ENCODE measurements around the gene C17orf107.

Gene C17orf107

DNA sequence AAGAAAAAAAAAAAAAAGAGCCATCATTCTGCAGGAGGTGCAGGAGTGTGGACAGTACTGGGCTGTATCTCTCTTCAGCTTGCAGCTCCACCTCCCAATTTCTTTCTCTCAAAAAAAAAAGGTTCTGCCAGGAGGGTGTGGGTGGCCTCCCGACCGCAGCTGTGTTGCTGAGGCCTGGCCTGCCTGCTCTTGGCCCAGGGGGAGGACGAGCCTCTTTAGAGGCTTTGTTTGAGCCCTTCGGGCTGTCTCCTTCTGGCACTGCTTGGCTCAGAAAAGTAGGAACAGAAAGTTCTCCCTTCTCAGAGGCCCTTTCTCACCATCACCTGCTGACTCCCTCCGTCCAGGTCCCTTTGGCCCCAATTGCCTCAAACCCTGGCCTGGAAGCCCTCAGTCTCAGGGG is 22.2 kb upstream of the C17orf107 start:
- DNase-seq (ENCODE audit: low spot score) = no peak

DNA sequence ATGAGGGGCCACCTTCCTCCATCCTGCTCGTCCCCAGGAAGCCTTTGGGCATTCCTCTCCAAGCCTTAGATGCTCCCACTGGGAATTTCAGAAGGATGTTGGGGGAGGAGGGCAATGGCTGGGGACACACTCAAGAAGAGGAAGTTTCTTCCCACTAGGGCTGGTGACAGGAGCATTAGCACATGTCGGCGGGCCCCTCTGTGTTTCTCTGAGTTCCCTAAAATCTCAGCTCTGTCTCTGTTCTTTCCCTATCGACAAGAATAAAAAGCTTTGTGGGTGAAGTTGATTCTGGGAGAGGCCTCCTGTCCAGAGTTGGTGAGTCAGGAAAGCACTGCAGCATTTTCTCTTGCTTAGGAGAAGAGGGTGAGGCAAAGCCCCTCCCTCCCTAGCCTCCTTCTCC is 19.7 kb upstream of the C17orf107 start:
- DNase-seq (ENCODE audit: low spot score) = no peak

DNA sequence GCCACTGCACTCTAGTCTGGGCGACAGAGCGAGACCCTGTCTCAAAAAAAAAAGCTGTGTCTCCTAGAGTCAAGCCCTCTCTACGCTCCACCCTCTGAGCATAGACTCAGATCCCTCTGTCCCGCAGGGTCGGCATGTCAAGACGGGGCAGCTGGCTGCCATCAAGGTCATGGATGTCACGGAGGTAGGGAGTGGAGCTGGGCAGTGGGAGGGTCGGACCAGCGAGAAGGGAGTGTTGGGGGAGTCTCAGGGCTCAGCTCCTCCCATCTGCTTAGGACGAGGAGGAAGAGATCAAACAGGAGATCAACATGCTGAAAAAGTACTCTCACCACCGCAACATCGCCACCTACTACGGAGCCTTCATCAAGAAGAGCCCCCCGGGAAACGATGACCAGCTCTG is 18.5 kb upstream of the C17orf107 start:
- DNase-seq (ENCODE audit: low spot score) = no peak

DNA sequence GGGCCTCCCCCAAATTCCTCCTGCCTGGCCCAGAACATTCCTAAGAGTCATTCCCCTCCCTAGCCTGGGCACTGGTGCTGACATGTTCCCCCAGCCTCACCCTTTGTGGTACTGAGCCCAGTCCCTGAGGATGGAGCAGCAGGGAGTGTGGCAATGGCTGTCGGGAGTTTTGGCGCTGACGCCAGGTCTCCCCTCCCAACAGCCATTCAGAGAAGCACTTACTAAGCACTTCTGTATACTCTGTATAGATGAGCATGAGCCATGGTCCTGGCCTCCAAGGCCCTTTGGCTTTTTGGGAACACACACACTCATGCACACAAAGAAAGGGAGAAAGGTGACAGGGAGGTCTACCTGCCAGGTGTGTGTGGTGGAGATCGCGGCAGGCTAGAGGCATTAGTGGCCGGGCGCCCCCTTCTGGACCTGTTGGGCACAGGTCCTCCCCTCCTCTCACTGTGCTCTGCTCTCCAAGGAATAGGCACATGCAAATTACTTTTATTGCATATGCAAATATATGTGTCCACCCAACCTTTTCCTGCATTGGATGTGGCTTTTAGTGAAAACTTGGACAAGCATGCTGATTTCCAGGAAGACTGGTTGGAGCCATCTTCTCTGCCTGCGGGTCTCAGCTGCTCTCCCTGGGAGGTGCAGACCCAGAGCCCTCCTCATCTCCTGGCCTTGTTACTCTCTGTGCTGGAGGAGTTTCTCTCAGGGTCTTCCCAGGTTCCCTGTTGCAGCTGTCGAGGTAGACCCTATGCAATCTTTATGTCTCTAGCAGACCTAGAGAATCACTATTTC is 17.4 kb upstream of the C17orf107 start:
- peak; percentile 49 for DNase-seq (ENCODE audit: low spot score)

DNA sequence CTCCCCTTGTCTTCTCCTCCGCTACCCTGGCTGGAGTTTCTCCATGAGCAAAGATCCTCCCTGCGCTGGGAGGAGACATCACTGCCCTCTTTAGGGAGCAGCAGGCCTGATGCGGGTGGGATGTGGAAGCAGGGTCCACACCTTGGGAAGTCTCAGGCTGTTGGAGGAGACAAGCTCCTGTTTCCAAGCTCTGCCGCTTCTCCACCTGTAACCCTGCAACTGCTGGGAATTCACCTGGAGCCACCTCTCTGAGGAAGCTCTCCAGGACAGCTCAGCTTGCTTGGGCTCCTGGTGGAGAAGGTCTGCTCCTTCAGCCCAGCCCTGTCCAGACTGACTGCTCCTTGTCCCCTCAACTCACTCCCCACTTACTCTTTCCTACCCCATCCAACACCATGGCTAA is 14.8 kb upstream of the C17orf107 start:
- DNase-seq (ENCODE audit: low spot score) = no peak

DNA sequence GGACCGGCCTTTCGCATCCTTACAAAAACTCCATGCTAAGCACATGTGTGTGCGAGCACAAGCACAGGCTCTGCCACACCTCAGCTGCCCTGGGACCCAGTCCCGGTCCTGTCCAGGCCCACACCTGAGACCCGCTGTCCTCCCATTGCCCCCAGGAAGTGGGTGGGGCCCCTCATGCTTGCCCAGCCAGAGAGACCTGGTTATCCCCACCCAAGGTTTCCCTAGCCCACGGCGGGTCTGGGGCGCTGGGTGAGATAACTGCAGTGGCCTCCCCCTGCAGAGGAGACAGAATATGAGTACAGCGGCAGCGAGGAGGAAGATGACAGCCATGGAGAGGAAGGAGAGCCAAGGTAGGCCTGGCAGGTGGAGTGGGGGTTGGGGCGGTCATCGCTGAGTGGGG is 12.5 kb upstream of the C17orf107 start:
- DNase-seq (ENCODE audit: low spot score) = no peak

DNA sequence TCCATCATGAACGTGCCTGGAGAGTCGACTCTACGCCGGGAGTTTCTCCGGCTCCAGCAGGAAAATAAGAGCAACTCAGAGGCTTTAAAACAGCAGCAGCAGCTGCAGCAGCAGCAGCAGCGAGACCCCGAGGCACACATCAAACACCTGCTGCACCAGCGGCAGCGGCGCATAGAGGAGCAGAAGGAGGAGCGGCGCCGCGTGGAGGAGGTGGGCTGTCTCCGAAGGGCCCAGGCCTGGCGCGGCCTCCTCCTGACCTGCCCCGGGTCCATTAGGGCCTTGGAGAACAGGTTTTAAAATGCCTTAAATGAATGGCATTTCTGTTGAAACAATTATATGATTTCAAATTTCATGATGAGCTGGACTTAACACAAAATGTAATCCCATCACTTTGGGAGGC is 11.8 kb upstream of the C17orf107 start:
- no peak for DNase-seq (ENCODE audit: low spot score)

DNA sequence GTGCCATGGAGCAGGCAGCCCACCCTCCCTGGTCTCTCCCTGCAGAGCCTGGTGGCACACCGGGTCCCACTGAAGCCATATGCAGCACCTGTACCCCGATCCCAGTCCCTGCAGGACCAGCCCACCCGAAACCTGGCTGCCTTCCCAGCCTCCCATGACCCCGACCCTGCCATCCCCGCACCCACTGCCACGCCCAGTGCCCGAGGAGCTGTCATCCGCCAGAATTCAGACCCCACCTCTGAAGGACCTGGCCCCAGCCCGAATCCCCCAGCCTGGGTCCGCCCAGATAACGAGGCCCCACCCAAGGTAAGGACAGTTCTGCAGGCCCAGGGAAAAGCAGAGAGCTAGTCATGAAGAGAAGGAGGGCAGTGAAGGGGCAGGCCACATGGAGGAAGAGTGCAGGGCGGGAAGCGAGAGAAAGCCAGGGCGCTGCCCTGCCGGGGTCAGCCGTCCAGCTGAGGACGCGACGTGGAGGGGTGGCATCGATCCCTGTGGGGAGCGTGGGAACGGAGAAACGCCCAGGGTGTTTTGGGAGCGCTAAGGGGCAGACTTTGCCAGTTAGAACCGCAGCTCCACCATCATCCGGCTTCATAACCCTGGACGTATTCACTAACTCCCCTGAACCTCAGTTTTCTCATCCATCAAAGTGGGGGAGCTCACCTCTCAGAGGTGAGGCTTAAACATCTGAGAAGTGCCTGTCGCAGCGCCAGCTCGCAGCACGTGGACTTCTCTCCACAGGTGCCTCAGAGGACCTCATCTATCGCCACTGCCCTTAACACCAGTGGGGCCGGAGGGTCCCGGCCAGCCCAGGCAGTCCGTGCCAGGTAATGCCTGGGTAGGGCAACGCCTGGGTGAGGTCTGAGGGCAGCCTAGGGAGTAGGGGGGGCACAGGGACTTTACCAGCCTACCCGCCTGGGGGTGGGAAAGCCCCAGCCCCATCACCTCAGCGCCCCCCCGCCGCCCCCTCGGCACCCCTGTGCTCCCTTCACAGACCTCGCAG is 7.6 kb upstream of the C17orf107 start:
- no peak for DNase-seq (ENCODE audit: low spot score)

DNA sequence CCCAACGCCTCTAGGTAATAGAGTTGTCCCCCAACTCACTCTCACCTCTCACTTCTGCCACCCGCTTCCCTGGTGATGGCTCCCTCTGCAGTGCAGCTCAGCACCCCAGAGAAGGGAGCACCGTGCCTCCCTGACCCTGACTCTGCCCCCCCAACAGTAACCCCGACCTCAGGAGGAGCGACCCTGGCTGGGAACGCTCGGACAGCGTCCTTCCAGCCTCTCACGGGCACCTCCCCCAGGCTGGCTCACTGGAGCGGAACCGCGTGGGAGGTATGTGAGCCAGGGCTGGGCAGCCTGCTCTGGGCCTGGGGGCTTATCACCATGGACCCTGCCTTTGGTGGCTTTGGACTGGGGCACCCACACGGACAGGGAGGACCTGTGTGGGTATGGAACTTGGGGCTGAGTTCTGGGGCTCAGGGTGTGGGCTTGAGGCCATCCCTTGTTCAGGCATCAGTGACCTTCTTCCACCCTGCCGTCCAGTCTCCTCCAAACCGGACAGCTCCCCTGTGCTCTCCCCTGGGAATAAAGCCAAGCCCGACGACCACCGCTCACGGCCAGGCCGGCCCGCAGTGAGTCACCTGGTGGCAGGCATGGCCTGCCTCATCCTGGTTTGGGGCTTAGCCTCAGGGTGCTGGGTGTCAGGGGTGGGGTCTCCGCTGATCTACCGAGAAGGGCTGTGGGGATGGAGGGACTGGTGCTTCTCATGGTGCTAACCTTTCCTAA is 6.7 kb upstream of the C17orf107 start:
- no peak for DNase-seq (ENCODE audit: low spot score)

DNA sequence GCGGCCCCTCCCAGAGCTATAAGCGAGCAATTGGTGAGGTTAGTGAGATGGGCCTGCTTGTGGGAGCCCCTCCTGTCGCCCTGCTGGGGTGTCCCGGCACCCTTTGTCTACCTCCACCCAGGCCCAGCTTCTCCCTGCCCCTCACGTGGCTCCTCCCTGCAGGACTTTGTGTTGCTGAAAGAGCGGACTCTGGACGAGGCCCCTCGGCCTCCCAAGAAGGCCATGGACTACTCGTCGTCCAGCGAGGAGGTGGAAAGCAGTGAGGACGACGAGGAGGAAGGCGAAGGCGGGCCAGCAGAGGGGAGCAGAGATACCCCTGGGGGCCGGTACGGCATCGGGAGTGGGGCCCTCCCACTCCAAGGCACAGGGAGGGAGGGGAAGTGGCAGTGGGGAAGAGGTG is 6.1 kb upstream of the C17orf107 start:
- no peak for DNase-seq (ENCODE audit: low spot score)

DNA sequence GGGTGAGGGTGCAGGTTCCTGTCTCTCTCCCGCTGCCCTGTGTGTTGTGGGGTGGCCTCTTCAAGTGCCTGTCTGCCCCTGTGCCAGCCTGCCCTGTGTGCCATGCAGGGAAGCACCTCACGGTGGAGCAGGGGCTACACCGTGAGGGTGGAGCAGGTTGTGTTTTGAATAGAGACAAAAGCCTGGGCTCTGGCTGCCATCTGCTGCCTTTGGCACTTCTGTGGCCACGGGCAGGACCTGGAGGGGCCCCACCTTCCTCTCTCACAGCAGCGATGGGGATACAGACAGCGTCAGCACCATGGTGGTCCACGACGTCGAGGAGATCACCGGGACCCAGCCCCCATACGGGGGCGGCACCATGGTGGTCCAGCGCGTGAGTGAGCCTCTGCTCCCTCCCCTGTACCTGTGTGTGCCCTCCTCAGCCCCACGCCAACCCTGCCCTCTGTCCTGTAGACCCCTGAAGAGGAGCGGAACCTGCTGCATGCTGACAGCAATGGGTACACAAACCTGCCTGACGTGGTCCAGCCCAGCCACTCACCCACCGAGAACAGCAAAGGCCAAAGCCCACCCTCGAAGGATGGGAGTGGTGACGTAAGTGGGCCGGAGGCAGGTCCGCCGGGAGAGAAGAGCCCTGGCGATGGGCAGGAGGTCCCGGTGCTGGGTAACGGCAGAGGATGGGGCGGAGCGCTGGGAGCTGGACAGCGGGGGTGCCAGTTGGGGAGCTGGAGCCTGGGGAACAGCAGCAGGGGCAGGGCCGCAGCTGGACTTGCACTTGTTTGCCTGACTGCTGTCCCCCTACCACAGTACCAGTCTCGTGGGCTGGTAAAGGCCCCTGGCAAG is 5.4 kb upstream of the C17orf107 start:
- DNase-seq (ENCODE audit: low spot score) = no peak

DNA sequence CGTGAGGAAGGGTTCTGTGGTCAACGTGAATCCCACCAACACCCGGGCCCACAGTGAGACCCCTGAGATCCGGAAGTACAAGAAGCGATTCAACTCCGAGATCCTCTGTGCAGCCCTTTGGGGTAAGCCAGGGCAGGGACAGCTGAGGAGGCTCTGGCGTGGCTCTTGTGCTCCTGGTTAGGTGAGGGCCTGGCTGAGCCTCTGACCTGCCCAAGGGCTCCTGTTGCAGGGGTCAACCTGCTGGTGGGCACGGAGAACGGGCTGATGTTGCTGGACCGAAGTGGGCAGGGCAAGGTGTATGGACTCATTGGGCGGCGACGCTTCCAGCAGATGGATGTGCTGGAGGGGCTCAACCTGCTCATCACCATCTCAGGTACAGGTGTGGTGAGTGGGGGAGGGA is 4.2 kb upstream of the C17orf107 start:
- no peak for DNase-seq (ENCODE audit: low spot score)

DNA sequence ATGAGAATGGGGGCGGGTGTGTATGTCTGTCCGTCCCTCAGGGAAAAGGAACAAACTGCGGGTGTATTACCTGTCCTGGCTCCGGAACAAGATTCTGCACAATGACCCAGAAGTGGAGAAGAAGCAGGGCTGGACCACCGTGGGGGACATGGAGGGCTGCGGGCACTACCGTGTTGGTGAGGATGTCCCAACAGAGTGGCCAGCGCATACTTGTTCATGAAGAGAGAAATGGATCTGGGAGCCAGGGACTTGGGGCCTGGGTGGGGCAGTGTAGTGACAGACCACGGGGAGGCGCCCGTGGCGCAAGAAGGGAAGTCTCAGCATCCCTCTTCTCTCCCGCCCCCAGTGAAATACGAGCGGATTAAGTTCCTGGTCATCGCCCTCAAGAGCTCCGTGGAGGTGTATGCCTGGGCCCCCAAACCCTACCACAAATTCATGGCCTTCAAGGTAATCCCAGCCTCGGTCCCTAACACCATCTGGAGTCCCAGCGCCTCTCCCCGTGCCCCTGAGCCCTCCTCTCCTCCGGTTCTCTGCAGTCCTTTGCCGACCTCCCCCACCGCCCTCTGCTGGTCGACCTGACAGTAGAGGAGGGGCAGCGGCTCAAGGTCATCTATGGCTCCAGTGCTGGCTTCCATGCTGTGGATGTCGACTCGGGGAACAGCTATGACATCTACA is 3.5 kb upstream of the C17orf107 start:
- no peak for DNase-seq (ENCODE audit: low spot score)

DNA sequence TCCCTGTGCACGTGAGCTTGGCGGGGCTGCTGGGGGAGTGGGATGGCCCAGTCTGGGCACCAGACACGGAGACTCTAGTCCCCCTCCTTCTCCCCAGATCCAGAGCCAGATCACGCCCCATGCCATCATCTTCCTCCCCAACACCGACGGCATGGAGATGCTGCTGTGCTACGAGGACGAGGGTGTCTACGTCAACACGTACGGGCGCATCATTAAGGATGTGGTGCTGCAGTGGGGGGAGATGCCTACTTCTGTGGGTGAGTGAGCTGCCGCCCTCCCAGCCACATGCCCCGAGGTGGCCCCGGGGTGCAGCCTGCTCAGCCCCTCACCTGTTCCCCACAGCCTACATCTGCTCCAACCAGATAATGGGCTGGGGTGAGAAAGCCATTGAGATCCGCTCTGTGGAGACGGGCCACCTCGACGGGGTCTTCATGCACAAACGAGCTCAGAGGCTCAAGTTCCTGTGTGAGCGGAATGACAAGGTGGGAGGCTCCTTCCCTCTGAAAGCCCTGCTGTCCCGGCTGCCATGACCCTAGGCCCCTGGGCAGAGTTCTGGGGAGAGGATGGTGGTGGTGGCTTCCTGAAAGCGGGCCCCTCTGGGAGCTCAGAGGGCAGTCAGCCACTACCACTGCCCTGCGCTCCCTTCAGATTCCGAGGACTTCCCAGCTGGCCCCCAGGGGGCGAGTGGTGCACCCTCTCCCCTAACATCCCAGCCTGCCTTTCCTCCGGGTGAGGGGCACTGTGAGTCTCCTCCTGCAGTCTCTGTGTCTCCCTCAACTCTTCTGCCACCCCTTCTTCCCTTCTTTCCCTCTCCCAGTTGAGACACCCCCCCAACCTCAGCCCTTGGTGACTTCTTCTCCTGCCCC is 2.8 kb upstream of the C17orf107 start:
- DNase-seq (ENCODE audit: low spot score) = no peak

DNA sequence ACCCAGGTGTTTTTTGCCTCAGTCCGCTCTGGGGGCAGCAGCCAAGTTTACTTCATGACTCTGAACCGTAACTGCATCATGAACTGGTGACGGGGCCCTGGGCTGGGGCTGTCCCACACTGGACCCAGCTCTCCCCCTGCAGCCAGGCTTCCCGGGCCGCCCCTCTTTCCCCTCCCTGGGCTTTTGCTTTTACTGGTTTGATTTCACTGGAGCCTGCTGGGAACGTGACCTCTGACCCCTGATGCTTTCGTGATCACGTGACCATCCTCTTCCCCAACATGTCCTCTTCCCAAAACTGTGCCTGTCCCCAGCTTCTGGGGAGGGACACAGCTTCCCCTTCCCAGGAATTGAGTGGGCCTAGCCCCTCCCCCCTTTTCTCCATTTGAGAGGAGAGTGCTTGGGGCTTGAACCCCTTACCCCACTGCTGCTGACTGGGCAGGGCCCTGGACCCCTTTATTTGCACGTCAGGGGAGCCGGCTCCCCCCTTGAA is 2.1 kb upstream of the C17orf107 start:
- DNase-seq (ENCODE audit: low spot score) = no peak

DNA sequence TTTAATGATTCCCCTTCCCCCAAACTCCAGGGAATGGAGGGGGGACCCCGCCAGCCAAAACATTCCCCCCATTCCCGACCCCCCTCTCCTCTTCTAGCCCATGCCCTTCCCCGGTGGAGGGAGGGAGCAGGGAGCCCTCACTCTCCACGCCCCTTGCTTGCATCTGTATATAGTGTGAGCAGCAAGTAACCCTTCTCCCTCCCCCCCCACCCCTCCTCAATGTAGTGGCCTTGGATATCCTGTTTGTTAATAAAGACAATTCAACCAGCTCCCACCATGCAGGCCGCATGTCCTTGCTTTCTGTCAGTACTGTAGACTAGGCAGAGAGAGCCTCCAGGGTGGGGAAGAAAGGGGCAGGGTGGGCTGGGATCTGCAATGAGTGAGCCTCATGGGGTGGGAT is 1.6 kb upstream of the C17orf107 start:
- DNase-seq (ENCODE audit: low spot score) = no peak

DNA sequence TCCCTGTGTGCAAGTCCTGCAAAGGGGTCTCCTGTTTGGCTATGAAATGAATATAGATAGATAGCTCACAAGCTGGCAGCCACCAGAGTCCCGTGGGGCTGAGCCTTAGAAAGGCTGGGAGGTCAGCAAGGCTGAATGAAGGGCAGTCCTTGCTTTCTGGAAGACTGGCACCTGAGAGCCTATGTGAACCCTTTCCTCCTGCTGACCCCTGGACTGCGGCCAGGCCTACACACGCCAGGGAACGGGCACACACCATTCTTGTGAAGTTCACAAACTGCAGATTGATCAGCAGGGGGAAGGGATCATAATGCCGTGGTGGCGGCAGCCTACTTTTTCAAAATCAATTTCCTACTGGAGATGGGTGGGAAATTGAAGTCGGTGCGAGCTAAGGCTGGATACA is 985 bp upstream of the C17orf107 start:
- DNase-seq (ENCODE audit: low spot score) = no peak

DNA sequence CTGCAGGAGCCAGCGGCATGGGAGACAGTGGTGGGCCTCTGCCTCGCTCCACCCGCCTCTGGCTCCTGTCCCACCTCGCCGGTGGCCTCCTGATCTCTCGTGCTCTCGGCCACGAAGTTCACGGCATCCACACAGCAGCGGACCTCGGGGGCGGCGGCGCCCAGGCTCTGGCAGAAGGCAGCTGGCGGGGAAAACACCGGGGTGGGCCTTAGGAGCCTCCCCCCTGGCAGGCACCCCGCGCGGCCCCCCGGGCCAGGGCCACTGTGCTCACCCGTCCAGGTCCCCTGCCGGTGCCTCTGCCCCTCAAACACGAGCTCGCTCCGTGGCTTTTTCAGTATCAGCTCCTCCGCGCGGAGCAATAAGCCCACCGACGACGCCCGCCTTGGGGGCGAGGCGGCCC is 409 bp upstream of the C17orf107 start:
- no peak for DNase-seq (ENCODE audit: low spot score)

DNA sequence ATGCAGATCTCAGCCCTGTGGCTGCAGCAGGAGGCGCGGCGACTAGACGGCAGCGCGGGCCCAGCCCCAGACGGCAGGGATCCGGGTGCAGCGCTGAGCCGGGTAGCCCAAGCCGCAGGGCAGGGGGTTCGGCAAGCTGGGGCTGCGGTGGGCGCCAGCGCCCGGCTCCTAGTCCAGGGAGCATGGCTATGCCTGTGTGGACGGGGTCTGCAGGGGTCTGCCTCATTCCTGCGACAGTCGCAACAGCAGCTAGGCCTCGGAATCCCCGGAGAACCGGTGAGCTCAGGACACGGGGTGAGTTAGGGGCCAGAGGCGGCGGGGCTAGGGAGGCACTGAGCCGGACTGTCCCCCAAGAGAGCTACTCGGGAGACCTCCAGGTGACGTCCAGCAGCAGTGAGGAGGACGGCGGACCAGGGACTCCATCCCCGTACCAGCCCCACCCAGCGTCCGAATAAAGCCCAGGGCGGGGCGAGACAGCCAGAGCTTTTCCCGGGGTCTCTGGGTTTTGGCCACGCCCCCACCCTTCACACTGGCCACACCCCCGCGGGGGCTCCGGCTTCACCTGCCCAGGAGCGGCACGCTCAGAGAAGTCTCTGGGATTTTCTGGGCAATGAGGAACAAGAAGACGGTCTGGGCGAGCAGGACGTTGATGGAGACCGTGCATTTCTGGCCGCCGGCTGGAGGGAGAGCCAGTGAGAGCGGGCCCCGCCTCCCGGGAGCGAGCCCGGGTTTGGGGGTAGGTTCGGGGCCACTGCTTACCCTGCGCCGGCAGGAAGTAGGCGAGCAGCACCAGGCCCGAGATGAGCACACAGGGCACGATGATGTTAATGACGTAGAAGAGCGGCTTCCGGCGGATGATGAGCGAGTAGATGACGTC is 1.1 kb downstream of the C17orf107 start:
- no peak for DNase-seq (ENCODE audit: low spot score)

Data from COLO829 (cell line).